ENCODE measurements around the gene LCP1.

LCP1 gene

DNA sequence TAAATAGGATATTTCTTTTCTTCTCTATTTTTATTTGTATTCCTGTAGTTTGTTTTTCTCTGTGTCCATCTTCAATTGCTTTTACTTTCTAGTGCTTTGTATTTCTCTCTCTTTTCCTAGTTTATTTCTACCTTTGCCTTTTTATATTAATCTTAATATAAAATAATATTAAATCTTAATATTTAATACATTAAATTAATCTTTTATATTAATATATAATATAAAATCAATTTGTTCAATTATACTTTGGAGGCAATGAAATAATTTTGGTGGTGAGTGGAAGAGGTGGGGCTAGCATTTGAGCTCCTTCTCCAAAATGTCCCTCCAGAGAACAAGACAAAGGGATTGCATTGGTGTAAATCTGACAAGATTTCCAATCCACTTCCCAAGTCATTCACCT lies 70.8 kb downstream of the LCP1 start:
- TF ChIP-seq CTCF (IDR thresholded peaks at IDR 0.05) (no peak), ZFX (IDR thresholded peaks at IDR 0.05; ENCODE audit: borderline replicate concordance) (no peak)
- H3K27ac ChIP-seq, result no peak overlapping the region

DNA sequence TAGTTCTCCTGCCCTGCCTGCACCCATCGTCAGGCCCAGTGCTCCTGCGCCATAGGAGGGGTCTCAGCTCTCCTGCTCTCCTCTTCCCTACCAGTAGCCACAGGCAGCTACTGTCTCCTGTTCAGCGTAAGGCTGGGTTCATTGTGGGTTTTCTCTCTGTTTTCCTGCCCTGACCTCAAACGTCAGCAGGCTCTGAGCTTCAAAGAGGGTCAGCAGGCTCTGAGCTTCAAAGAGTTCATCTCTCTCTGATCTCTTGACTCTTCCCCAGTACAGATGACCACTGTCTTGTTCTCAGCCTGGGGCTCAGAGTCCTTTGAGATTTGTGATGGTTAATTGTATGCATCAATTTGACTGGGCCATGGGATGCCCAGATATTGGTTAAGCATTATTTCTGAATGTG lies 72.5 kb downstream of the LCP1 start:
- TF ChIP-seq ZFX (IDR thresholded peaks at IDR 0.05; ENCODE audit: borderline replicate concordance), result no peak
- no peak for TF ChIP-seq CTCF (IDR thresholded peaks at IDR 0.05)
- H3K27ac ChIP-seq, result no peak overlapping the region

DNA sequence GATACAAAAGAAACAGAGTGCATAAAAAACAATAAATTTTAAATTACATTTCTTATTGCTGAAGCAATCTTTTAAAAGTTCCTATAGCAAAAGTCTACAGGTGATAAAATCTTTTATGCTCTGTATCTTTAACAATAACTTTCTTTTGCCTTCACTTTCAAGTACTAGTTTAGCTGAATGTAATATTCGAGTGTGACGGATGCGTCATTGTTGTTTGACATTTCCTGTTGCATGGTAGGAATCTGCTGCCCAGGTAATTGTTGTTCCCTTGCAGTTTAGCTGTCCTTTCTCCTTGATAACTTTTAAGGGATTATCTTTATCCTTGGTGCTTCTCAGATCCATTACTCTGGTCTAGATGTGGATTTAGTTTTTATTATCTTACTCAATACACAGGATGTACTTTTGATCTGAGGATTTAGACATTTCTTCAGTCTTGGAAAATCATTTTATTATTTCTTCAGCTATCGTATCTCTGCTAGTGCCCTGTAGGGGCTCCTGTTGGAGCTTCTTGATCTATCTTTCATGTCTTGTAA lies 75.1 kb downstream of the LCP1 start:
- H3K27ac ChIP-seq, result no peak overlapping the region
- no peak for TF ChIP-seq CTCF (IDR thresholded peaks at IDR 0.05)
- no peak for TF ChIP-seq ZFX (IDR thresholded peaks at IDR 0.05; ENCODE audit: borderline replicate concordance)

- no peak within 1 kb of the TSS for H3K27ac ChIP-seq
- TF ChIP-seq ZFX (IDR thresholded peaks at IDR 0.05; ENCODE audit: borderline replicate concordance), result no peak
- TF ChIP-seq CTCF (IDR thresholded peaks at IDR 0.05), result no peak
These were observed 77.1 kb downstream of the LCP1 start, which contains the start of gene CPB2 for GRCh38 chr13:46104868-46105267. Gene CPB2 (minus strand): TSS chr13:46105033. CDS start chr13:46105009, 24 bp downstream.

GRCh38 chr13:46103037-46103436 lies 78.9 kb downstream of the LCP1 start:
- TF ChIP-seq ZFX (IDR thresholded peaks at IDR 0.05; ENCODE audit: borderline replicate concordance) (no peak), CTCF (IDR thresholded peaks at IDR 0.05) (no peak)
- H3K27ac ChIP-seq, result no peak overlapping the region

- TF ChIP-seq CTCF (IDR thresholded peaks at IDR 0.05), result no peak
- no peak overlapping the region for H3K27ac ChIP-seq
These were observed 79.7 kb downstream of the LCP1 start for GRCh38 chr13:46102255-46102605.

DNA sequence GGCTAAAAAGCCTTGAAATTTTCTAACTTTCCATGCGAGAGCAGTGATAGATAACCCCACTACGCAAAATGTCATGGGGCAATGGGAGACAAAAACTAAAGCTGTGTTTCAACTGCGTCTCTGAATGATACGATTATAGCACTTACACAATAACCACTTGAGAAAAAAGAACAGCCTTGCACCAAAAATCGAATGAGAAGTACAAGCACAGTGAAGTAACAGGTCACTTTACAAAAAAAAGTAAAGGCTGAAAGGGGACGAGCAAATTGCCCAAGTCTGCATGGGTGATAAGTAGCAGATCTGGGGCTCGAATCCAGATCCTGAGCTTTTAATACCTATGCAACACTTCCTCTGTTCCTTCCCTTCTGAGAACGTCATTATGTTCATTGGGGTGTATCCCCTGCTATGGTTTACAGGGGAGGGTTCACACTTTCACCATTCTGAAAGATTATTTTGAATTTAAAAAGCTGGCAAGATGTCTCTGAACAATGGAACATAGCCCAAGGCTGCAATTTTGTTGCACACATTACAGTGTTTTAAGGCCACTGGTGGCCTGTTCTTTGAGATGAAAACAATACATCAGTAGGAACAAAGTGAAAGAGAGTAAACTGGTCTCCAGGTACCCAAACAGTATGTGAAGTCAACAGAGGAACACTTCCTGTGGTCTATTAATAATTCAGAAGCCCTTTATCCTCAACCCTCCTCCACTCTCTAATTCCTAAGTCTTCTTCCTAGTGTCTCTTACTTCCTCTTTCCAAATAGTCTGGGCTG lies 80.3 kb downstream of the LCP1 start:
- H3K27ac ChIP-seq, result no peak overlapping the region
- TF ChIP-seq ZFX (IDR thresholded peaks at IDR 0.05; ENCODE audit: borderline replicate concordance) (no peak), CTCF (IDR thresholded peaks at IDR 0.05) (no peak)

Data from 22Rv1 (cell line).